ENCODE measurements around the gene RPL6. TPM values are rescaled to one million over a fixed set of nuclear protein-coding genes. Genes with fewer than 3 reads are reported as not detected.
"Not testable (repeated sequence)": the region's sequence is repeated elsewhere in the genome, so short reads cannot be mapped to it uniquely, and the experiment has no call there.

Gene RPL6
- total and polyA plus RNA-seq, 10 donors, result 891 to 4,440 (median 1,270) TPM

DNA sequence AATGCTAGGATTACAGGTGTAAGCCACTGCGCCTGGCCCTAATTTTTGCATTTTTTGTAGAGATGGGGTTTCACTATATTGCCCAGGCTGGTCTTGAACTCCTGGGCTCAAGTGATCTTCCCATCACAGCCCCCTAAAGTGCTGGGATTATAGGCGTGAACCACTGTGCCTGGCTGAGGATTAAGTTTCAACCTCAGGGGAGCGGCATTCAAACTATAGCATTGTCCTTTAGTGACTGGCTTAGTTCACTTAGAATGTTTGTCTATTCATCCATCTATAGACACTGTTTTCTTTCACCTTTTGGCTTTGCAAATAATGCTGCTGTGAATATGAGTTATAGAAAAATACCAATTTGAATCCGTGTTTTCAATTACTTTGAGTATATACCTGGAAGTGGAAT is 34.5 kb upstream of the RPL6 start:
- H3K4me1 ChIP-seq, result peaks cover 0 to 18% (median 3%) of the 10 kb centered on the region in 6 donors
- peaks cover 0 to 53% (median 21%) of the 10 kb centered on the region in 6 donors for H3K36me3 ChIP-seq
- 91 to 98% (median 97%) methylated on average over 4 of the region's 4 CpGs for WGBS, 5 donors
- H3K4me3 ChIP-seq, result no peak overlapping the region
- no peak overlapping the region for H3K27ac ChIP-seq
- H3K27me3 ChIP-seq (replicated peaks in 1 of 7), result no peaks in the 10 kb centered on the region
- intact Hi-C loops (cut with DNase I; ENCODE audit: low total_unique reads), result no loop called here
- H3K9me3 ChIP-seq, result no peaks in the 10 kb centered on the region
- TF ChIP-seq CTCF (IDR thresholded peaks at IDR 0.05 in 8 of 11, conservative IDR thresholded peaks at IDR 0.05 in 3 of 11), result no peak
- no peak for TF ChIP-seq POLR2AphosphoS5 (IDR thresholded peaks at IDR 0.05)
- TF ChIP-seq POLR2A (IDR thresholded peaks at IDR 0.05), result no peak
- DNase-seq, result no peak

DNA sequence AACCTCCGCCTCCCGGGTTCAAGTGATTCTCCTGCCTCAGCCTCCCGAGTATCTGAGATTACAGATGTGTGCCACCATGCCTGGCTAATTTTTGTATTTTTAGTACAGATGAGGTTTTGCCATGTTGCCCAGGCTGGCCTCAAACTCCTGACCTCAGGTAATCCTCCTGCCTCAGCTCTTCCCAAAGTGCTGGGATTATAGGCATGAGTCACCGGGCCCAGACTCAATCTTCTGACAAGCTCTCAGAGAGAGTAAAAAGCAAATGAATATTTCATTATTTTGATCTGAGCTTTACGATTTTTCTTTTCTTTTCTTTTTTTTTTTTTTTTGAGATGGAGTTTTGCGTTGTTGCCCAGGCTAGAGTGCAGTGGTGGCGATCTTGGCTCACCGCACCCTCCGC is 31.2 kb upstream of the RPL6 start:
- H3K4me1 ChIP-seq, result peaks cover 0 to 20% (median 0%) of the 10 kb centered on the region in 6 donors
- H3K27me3 ChIP-seq (replicated peaks in 1 of 7); H3K27ac ChIP-seq; H3K4me3 ChIP-seq; intact Hi-C loops (cut with DNase I; ENCODE audit: low total_unique reads); H3K9me3 ChIP-seq; DNase-seq: not testable (repeated sequence)
- WGBS, 5 donors, result 95 to 98% (median 97%) methylated on average over 9 of the region's 9 CpGs
- H3K36me3 ChIP-seq, result peaks cover 0 to 20% (median 0%) of the 10 kb centered on the region in 6 donors

- Histone ChIP-seq H3K4me1 (peaks cover 0 to 20% (median 0%) of the 10 kb centered on the region in 6 donors), H3K27me3 (replicated peaks in 1 of 7) (no peaks in the 10 kb centered on the region), H3K27ac (no peak overlapping the region), H3K4me3 (no peak overlapping the region), H3K9me3 (no peaks in the 10 kb centered on the region), H3K36me3 (peaks cover 0 to 12% (median 0%) of the 10 kb centered on the region in 6 donors)
- intact Hi-C loops (cut with DNase I; ENCODE audit: low total_unique reads), result no loop called here
- TF ChIP-seq POLR2A (IDR thresholded peaks at IDR 0.05) (no peak), CTCF (IDR thresholded peaks at IDR 0.05 in 8 of 11, conservative IDR thresholded peaks at IDR 0.05 in 3 of 11) (no peak), POLR2AphosphoS5 (IDR thresholded peaks at IDR 0.05) (no peak)
- DNase-seq, result no peak
Measured at GRCh38 chr12:112439769-112440168, 30.4 kb upstream of the RPL6 start.

- H3K27me3 ChIP-seq (replicated peaks in 1 of 7); H3K9me3 ChIP-seq; H3K4me3 ChIP-seq; H3K36me3 ChIP-seq; H3K27ac ChIP-seq; DNase-seq; intact Hi-C loops (cut with DNase I; ENCODE audit: low total_unique reads): not testable (repeated sequence)
- H3K4me1 ChIP-seq, result peaks cover 0 to 20% (median 0%) of the 10 kb centered on the region in 6 donors
- WGBS, 5 donors, result 97 to 100% (median 100%) methylated on average over 1 of the region's 1 CpG
Measured at GRCh38 chr12:112438645-112439044, 29.2 kb upstream of the RPL6 start.

- Histone ChIP-seq H3K4me3 (no peak overlapping the region), H3K9me3 (no peaks in the 10 kb centered on the region), H3K27me3 (replicated peaks in 1 of 7) (no peaks in the 10 kb centered on the region), H3K4me1 (peaks cover 0 to 41% (median 3%) of the 10 kb centered on the region in 6 donors), H3K36me3 (peaks cover 0 to 13% (median 0%) of the 10 kb centered on the region in 6 donors), H3K27ac (no peak overlapping the region)
- TF ChIP-seq POLR2AphosphoS5 (IDR thresholded peaks at IDR 0.05) (no peak), CTCF (IDR thresholded peaks at IDR 0.05 in 8 of 11, conservative IDR thresholded peaks at IDR 0.05 in 3 of 11) (no peak), POLR2A (IDR thresholded peaks at IDR 0.05) (no peak)
- intact Hi-C loops (cut with DNase I; ENCODE audit: low total_unique reads), result no loop called here
- no peak for DNase-seq
- WGBS, 5 donors, result 92 to 100% (median 96%) methylated on average over 2 of the region's 2 CpGs
Measured at GRCh38 chr12:112433551-112433950, 24.1 kb upstream of the RPL6 start.

Measured in spleen (tissue), 11 donors.